Left lung (tissue), 10 donors: ENCODE measurements around the gene CTIF. TPM values are rescaled to one million over a fixed set of nuclear protein-coding genes. Genes with fewer than 3 reads are reported as not detected.

ENCODE experiments used
- ATAC-seq: fragments of 200-7000 bp; cut with Tn5 transposase; one replicate; pipeline ENCODE4 v1.9.1; 2020; ENCODE audit warnings: moderate library complexity
- DNase-seq, 4 donors: peaks; one replicate each; pipeline ENCODE4 v3.0.0-alpha.2; 2013 to 2020
- H3K27ac ChIP-seq, 2 donors: fragments of 200-600 bp; sonication (generic) in 1 of 2; one replicate each; pipeline versions ENCODE4 v1.5.0 to v1.8.0; 2020 to 2021
- H3K27me3 ChIP-seq, 2 donors: fragments of 200-600 bp; sonication (generic) in 1 of 2; one replicate each; pipeline versions ENCODE4 v1.5.0 to v1.8.0; 2020 to 2021
- H3K36me3 ChIP-seq, 2 donors: fragments of 200-600 bp; sonication (generic) in 1 of 2; one replicate each; pipeline versions ENCODE4 v1.5.0 to v1.8.0; 2020 to 2021
- H3K4me1 ChIP-seq, 2 donors: fragments of 200-600 bp; one replicate each; pipeline ENCODE4 v1.8.0; 2021
- H3K4me3 ChIP-seq, 2 donors: fragments of 200-600 bp; sonication (generic) in 1 of 2; one replicate each; pipeline versions ENCODE4 v1.5.0 to v1.8.0; 2020 to 2021; ENCODE audit warnings: mild to moderate bottlenecking in 1 of 2
- H3K9me3 ChIP-seq, 2 donors: fragments of 200-600 bp; sonication (generic) in 1 of 2; one replicate each; pipeline versions ENCODE4 v1.5.0 to v1.8.0; 2020 to 2021
- CTCF ChIP-seq, 2 donors: fragments of 200-600 bp; sonication (generic) in 1 of 2; IDR thresholded peaks; one replicate each; pipeline versions ENCODE4 v1.5.0 to v1.8.0; 2021; ENCODE audit warnings: antibody characterized with exemption in 2 of 2
- intact Hi-C, 2 donors: fragments of 100-400 bp; cut with DNase I; formaldehyde crosslinking; loops; one replicate each; pipeline versions ENCODE4 v1.11.2 to v1.14.2; 2022
- polyA plus RNA-seq, 6 donors: library from polyadenylated mRNA; unstranded; fragments of 120-200 nt; gene quantifications; one replicate each; pipeline ENCODE4 v1.2.1, GENCODE V29; 2013; ENCODE audit not compliant: insufficient read length in 6 of 6
- total RNA-seq, 2 donors: library from RNA; stranded (reverse); fragmentation: NEBNext Ultra II Directional; extraction: Animal tissue kit (Norgen Biotek cat#: 25700); gene quantifications; one replicate each; pipeline ENCODE4 v1.2.1, GENCODE V29; 2021
- donor health status: DM: no; HTN: yes; CAD: no.
- donor health status: DM: no; HTN: no; CAD: no.

CTIF gene
- total and polyA plus RNA-seq, 8 donors, result 24.9 to 46.1 (median 34.9) TPM

- intact Hi-C loops, result loop anchor here in 1 of 2 donors (5.0 kb wide), 1 partner anchor 187 kb away; no protein-coding TSS in a partner anchor
- no peaks in the 10 kb centered on the region for H3K9me3 ChIP-seq
- ATAC-seq (peak; percentile 78), DNase-seq (peak in 3 of 4 donors; percentile 60 to 93 (median 68))
- H3K4me1 ChIP-seq, result peaks cover 0 to 37% of the 10 kb centered on the region in 2 donors
- H3K27ac ChIP-seq, result no peak overlapping the region
- H3K4me3 ChIP-seq, result no peak overlapping the region
- peak; percentile 85 to 88 for TF ChIP-seq CTCF (IDR thresholded peaks at IDR 0.05)
- peaks cover 0 to 25% of the 10 kb centered on the region in 2 donors for H3K36me3 ChIP-seq
- no peaks in the 10 kb centered on the region for H3K27me3 ChIP-seq
Observed at GRCh38 chr18:48663931-48664847, 125.4 kb downstream of the CTIF start.

- Histone ChIP-seq H3K9me3 (no peaks in the 10 kb centered on the region), H3K36me3 (peaks cover 0 to 30% of the 10 kb centered on the region in 2 donors), H3K27ac (no peak overlapping the region), H3K4me1 (peaks cover 0 to 40% of the 10 kb centered on the region in 2 donors), H3K27me3 (no peaks in the 10 kb centered on the region), H3K4me3 (no peak overlapping the region)
- no peak for ATAC-seq
- intact Hi-C loops, result no loop called here
- no peak for DNase-seq
- TF ChIP-seq CTCF (IDR thresholded peaks at IDR 0.05), result no peak
Observed at GRCh38 chr18:48665654-48666053, 126.8 kb downstream of the CTIF start.

- H3K4me1 ChIP-seq, result peaks cover 0 to 35% of the 10 kb centered on the region in 2 donors
- H3K4me3 ChIP-seq, result no peak overlapping the region
- DNase-seq (no peak), ATAC-seq (no peak)
- no peak overlapping the region for H3K27ac ChIP-seq
- H3K27me3 ChIP-seq, result no peaks in the 10 kb centered on the region
- H3K36me3 ChIP-seq, result peaks cover 0 to 40% of the 10 kb centered on the region in 2 donors
- TF ChIP-seq CTCF (IDR thresholded peaks at IDR 0.05), result no peak
- peaks cover 0 to 6% of the 10 kb centered on the region in 2 donors for H3K9me3 ChIP-seq
- intact Hi-C loops, result no loop called here
Observed at GRCh38 chr18:48666613-48667012, 127.8 kb downstream of the CTIF start.

GRCh38 chr18:48667276-48668254 is 128.7 kb downstream of the CTIF start:
- intact Hi-C loops, result no loop called here

More at GRCh38 chr18:48667276-48668254, 128.7 kb downstream of the CTIF start:
- H3K27ac ChIP-seq, result no peak overlapping the region
- H3K27me3 ChIP-seq, result no peaks in the 10 kb centered on the region
- DNase-seq (no peak), ATAC-seq (no peak)
- TF ChIP-seq CTCF (IDR thresholded peaks at IDR 0.05), result no peak
- no peak overlapping the region for H3K4me3 ChIP-seq
- H3K9me3 ChIP-seq, result peaks cover 0 to 6% of the 10 kb centered on the region in 2 donors
- H3K36me3 ChIP-seq, result peaks cover 0 to 41% of the 10 kb centered on the region in 2 donors
- peaks cover 0 to 25% of the 10 kb centered on the region in 2 donors for H3K4me1 ChIP-seq
